ENCODE data around the gene HCRTR1. TPM values are rescaled to one million over a fixed set of nuclear protein-coding genes. Genes with fewer than 3 reads are reported as not detected.

The HCRTR1 gene
- total and polyA plus RNA-seq, 2 donors (not counting 1 experiment from before 2014, with no cell fraction given), result 0.22 TPM; not detected in 1

- Histone ChIP-seq H3K4me3 (ENCODE audit: control extremely low read depth in 1 of 5, extremely low read depth in 1 of 5, insufficient read depth in 1 of 5, low read depth in 2 of 5, low read length in 4 of 5) (no peak overlapping the region), H3K27me3 (replicated peaks in 1 of 4; ENCODE audit: control extremely low read depth in 1 of 4, control insufficient read depth in 3 of 4, insufficient read depth in 4 of 4, low read length in 3 of 4) (peaks cover 0 to 29% (median 9%) of the 10 kb centered on the region in 4 experiments), H3K79me2 (ENCODE audit: control insufficient read depth, insufficient read depth, low read length) (no peaks in the 10 kb centered on the region), H4K20me1 (ENCODE audit: control insufficient read depth, insufficient read depth, low read length, poor library complexity, severe bottlenecking) (no peaks in the 10 kb centered on the region), H3K9ac (ENCODE audit: low read length) (no peak overlapping the region), H3K4me1 (ENCODE audit: control insufficient read depth in 2 of 2, insufficient read depth in 2 of 2, low read length in 2 of 2) (peaks cover 10 to 12% of the 10 kb centered on the region in 2 donors), H3K36me3 (replicated peaks in 1 of 2; ENCODE audit: control extremely low read depth in 1 of 2, control insufficient read depth in 1 of 2, extremely low read depth in 1 of 2, insufficient read depth in 2 of 2, low read length in 1 of 2) (no peaks in the 10 kb centered on the region), H3K4me2 (replicated peaks; ENCODE audit: low read depth, low read length, poor library complexity, severe bottlenecking) (no peak overlapping the region), H3K27ac (ENCODE audit: low read length in 2 of 2) (no peak overlapping the region), H2AFZ (ENCODE audit: insufficient read depth, low read depth, low read length, poor library complexity, severe bottlenecking) (no peak overlapping the region), H3K9me3 (ENCODE audit: control extremely low read depth in 1 of 3, control insufficient read depth in 2 of 3, insufficient read depth in 1 of 3, low read length in 2 of 3) (no peaks in the 10 kb centered on the region)
- ChIA-PET CTCF (interaction anchor here (1.3 kb wide), 1 partner anchor 293 kb away, joined by 3 read pairs; no protein-coding TSS in a partner anchor), POLR2A (no interaction called here)
- ATAC-seq (ENCODE audit: low read depth), result no peak
- 97% methylated on average over 11 of the region's 11 CpGs for WGBS (ENCODE audit: insufficient coverage)
- DNase-seq, result no peak
- Mint-ChIP-seq H3K27me3 (peaks cover 40% of the 10 kb centered on the region), H3K9me3 (ENCODE audit: insufficient read depth) (no peaks in the 10 kb centered on the region), H3K4me1 (peaks cover 10% of the 10 kb centered on the region), H3K4me3 (peak overlapping the region; percentile 5), H3K27ac (no peak overlapping the region)
- intact Hi-C loops (cut with micrococcal nuclease), result no loop called here
- TF ChIP-seq CTCF (IDR thresholded peaks at IDR 0.05) (no peak), EZH2 (IDR thresholded peaks at IDR 0.05; ENCODE audit: borderline replicate concordance, insufficient read depth, low read depth, low read length, poor library complexity, severe bottlenecking) (no peak)
These were observed 53.7 kb downstream of the HCRTR1 start for GRCh38 chr1:31671147-31671546.

- Histone ChIP-seq H3K36me3 (replicated peaks in 1 of 2; ENCODE audit: control extremely low read depth in 1 of 2, control insufficient read depth in 1 of 2, extremely low read depth in 1 of 2, insufficient read depth in 2 of 2, low read length in 1 of 2) (no peaks in the 10 kb centered on the region), H3K27me3 (replicated peaks in 1 of 4; ENCODE audit: control extremely low read depth in 1 of 4, control insufficient read depth in 3 of 4, insufficient read depth in 4 of 4, low read length in 3 of 4) (peaks cover 0 to 29% (median 9%) of the 10 kb centered on the region in 4 experiments), H3K9ac (ENCODE audit: low read length) (no peak overlapping the region), H3K4me2 (replicated peaks; ENCODE audit: low read depth, low read length, poor library complexity, severe bottlenecking) (no peak overlapping the region), H3K4me1 (ENCODE audit: control insufficient read depth in 2 of 2, insufficient read depth in 2 of 2, low read length in 2 of 2) (peaks cover 10 to 12% of the 10 kb centered on the region in 2 donors), H3K9me3 (ENCODE audit: control extremely low read depth in 1 of 3, control insufficient read depth in 2 of 3, insufficient read depth in 1 of 3, low read length in 2 of 3) (no peaks in the 10 kb centered on the region), H3K79me2 (ENCODE audit: control insufficient read depth, insufficient read depth, low read length) (no peaks in the 10 kb centered on the region), H4K20me1 (ENCODE audit: control insufficient read depth, insufficient read depth, low read length, poor library complexity, severe bottlenecking) (no peaks in the 10 kb centered on the region), H2AFZ (ENCODE audit: insufficient read depth, low read depth, low read length, poor library complexity, severe bottlenecking) (no peak overlapping the region), H3K4me3 (ENCODE audit: control extremely low read depth in 1 of 5, extremely low read depth in 1 of 5, insufficient read depth in 1 of 5, low read depth in 2 of 5, low read length in 4 of 5) (no peak overlapping the region), H3K27ac (ENCODE audit: low read length in 2 of 2) (no peak overlapping the region)
- no peak for DNase-seq
- ChIA-PET CTCF (interaction anchor here (1.3 kb wide), 1 partner anchor 292 kb away, joined by 3 read pairs; no protein-coding TSS in a partner anchor), POLR2A (no interaction called here)
- WGBS (ENCODE audit: insufficient coverage), result 90% methylated on average over 7 of the region's 8 CpGs
- Mint-ChIP-seq H3K4me3 (no peak overlapping the region), H3K27ac (no peak overlapping the region), H3K9me3 (ENCODE audit: insufficient read depth) (no peaks in the 10 kb centered on the region), H3K27me3 (peaks cover 40% of the 10 kb centered on the region), H3K4me1 (peaks cover 10% of the 10 kb centered on the region)
- ATAC-seq (ENCODE audit: low read depth), result no peak
- intact Hi-C loops (cut with micrococcal nuclease), result no loop called here
- TF ChIP-seq EZH2 (IDR thresholded peaks at IDR 0.05; ENCODE audit: borderline replicate concordance, insufficient read depth, low read depth, low read length, poor library complexity, severe bottlenecking), result no peak
- no peak for TF ChIP-seq CTCF (IDR thresholded peaks at IDR 0.05)
These were observed 54.2 kb downstream of the HCRTR1 start for GRCh38 chr1:31671561-31672201.

Data from B cell (primary cell).